OCI-LY1 (cell line): Measurements from ENCODE around the gene RNU7-1.

ENCODE experiments used
- CTCF ChIP-seq: fragments of 200-600 bp; sonication (generic), shearing (Covaris generic); IDR thresholded peaks from 2 replicates; pipeline ENCODE4 v1.5.1; 2017; ENCODE audit warnings: mild to moderate bottlenecking, antibody characterized with exemption, low read length, moderate library complexity, mixed read lengths
- EZH2 ChIP-seq: fragments of 200-600 bp; sonication (generic), shearing (Covaris generic); IDR thresholded peaks from 2 replicates; pipeline ENCODE4 v1.8.0; 2017; ENCODE audit warnings: borderline replicate concordance, mixed run types, mild to moderate bottlenecking, antibody characterized with exemption, low read length, moderate library complexity, mixed read lengths

GRCh38 chr12:6942331-6942665, 1.3 kb upstream of the RNU7-1 start:
- TF ChIP-seq CTCF (no peak), EZH2 (no peak)
